Esophagus squamous epithelium (tissue), 5 donors: ENCODE data around the gene EYS. TPM values are rescaled to one million over a fixed set of nuclear protein-coding genes. Genes with fewer than 3 reads are reported as not detected.

Source experiments
- DNase-seq: peaks from one replicate; lab custom pipeline; 2025; lab: John Stamatoyannopoulos, UW
- H3K27ac ChIP-seq, 4 donors: fragments of 200-600 bp; sonication (generic); one replicate each; pipeline ENCODE4 v1.5.1; 2016 to 2019; ENCODE audit warnings: mild to moderate bottlenecking in 1 of 4
- H3K27me3 ChIP-seq, 4 donors: fragments of 200-600 bp; sonication (generic); 1 replicate in 3 of 4; 2 replicates in 1 of 4; pipeline versions ENCODE4 v1.5.1 to v1.6.0; 2017 to 2021; ENCODE audit warnings: antibody characterized with exemption in 1 of 4
- H3K36me3 ChIP-seq, 3 donors: fragments of 200-600 bp; sonication (generic); one replicate each; pipeline ENCODE4 v1.5.1; 2016 to 2019
- H3K4me1 ChIP-seq, 3 donors: fragments of 200-600 bp; sonication (generic); one replicate each; pipeline ENCODE4 v1.5.1; 2017 to 2019
- H3K4me3 ChIP-seq, 4 donors: fragments of 200-600 bp; sonication (generic); 1 replicate in 3 of 4; 2 replicates in 1 of 4; pipeline ENCODE4 v1.5.1; 2016 to 2019; ENCODE audit warnings: mild to moderate bottlenecking in 2 of 4, moderate library complexity in 1 of 4
- H3K9me3 ChIP-seq, 3 donors: fragments of 200-600 bp; sonication (generic); one replicate each; pipeline ENCODE4 v1.5.1; 2016 to 2019
- POLR2A ChIP-seq, 4 donors: fragments of 450-650 bp; IDR thresholded peaks; one replicate each; pipeline ENCODE4 v1.6.1; 2017; ENCODE audit warnings: antibody characterized with exemption in 4 of 4, mild to moderate bottlenecking in 4 of 4, moderate library complexity in 3 of 4
- WGBS, 2 donors: methylation state at CpG; one replicate each; pipeline ENCODE4 v1.1.5; 2018; 5-methylcytosine and 5-hydroxymethylcytosine counted together
- intact Hi-C: fragments of 100-400 bp; cut with DNase I; formaldehyde crosslinking; loops from one replicate; pipeline ENCODE4 v1.15.0; 2022
- total RNA-seq, 4 donors: library from RNA; depleted of rRNA; stranded (reverse); fragments of >200 nt; gene quantifications; one replicate each; pipeline ENCODE4 v1.1.0, GENCODE V29; 2016
- TF ChIP-seq, protein P1 (sequence below), 6 experiments: fragments of 450-650 bp in 4 of 6; fragments of 200-600 bp in 2 of 6; sonication (generic) in 2 of 6; IDR thresholded peaks; one replicate each; pipeline ENCODE4 v1.5.1; 2016 to 2019; ENCODE audit warnings: antibody characterized with exemption in 6 of 6, mild to moderate bottlenecking in 4 of 6, moderate library complexity in 4 of 6
- donor health status: DM: yes; HTN: yes; CAD: no.

The EYS gene
- total RNA-seq, 4 donors from 2014 or later: 0.87 TPM; not detected in 3

DNA sequence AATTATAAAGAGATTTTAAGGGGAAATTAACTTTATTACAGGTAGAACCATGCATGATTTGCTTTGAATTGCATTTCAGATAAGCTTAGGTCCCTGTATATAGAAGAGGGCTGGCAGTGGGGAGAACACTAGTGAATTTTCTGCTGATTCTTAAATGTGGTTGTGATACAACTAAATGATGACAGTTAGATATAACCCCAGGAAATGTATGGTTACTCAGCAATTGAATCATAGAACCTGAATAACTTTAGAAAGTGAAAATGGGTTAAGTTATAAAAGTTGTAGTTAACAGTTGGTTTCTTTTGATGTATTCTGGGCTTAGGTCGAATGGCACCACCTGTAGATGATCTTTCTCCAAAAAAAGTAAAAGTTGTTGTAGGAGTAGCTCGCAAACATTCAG is 2001.3 kb downstream of the EYS start:
- no peaks in the 10 kb centered on the region for H3K27me3 ChIP-seq
- H3K9me3 ChIP-seq: no peaks in the 10 kb centered on the region
- no peak overlapping the region for H3K27ac ChIP-seq
- no peak overlapping the region for H3K4me3 ChIP-seq
- intact Hi-C loops: no loop called here
- no peaks in the 10 kb centered on the region for H3K4me1 ChIP-seq
- WGBS, 2 donors: 78 to 92% methylated on average over 2 of the region's 2 CpGs
- no peak for DNase-seq
- H3K36me3 ChIP-seq: peaks cover 4 to 98% (median 10%) of the 10 kb centered on the region in 3 donors
- TF ChIP-seq, protein P1, sequence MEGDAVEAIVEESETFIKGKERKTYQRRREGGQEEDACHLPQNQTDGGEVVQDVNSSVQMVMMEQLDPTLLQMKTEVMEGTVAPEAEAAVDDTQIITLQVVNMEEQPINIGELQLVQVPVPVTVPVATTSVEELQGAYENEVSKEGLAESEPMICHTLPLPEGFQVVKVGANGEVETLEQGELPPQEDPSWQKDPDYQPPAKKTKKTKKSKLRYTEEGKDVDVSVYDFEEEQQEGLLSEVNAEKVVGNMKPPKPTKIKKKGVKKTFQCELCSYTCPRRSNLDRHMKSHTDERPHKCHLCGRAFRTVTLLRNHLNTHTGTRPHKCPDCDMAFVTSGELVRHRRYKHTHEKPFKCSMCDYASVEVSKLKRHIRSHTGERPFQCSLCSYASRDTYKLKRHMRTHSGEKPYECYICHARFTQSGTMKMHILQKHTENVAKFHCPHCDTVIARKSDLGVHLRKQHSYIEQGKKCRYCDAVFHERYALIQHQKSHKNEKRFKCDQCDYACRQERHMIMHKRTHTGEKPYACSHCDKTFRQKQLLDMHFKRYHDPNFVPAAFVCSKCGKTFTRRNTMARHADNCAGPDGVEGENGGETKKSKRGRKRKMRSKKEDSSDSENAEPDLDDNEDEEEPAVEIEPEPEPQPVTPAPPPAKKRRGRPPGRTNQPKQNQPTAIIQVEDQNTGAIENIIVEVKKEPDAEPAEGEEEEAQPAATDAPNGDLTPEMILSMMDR (IDR thresholded peaks at IDR 0.05): no peak
- no peak for TF ChIP-seq POLR2A (IDR thresholded peaks at IDR 0.05)

DNA sequence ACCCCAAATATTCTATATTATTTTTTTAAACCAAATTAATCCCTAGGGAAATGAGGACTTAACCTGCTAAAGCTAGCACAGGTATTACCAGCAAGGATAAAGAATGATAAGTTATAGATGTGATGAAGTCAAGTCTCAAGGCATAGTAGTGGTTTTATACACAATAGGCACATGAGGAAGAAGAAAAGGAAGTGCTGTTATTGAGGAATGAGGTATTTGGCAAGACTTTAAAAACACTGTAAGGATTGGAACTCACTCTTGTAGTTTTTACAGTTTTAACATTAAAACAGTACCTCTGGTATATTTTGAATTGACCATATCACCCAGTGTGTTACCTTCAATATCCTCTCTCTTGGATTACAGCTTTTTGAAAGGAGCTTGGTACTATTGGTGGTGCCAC is 2016.8 kb downstream of the EYS start:
- H3K4me3 ChIP-seq: no peak overlapping the region
- H3K9me3 ChIP-seq: no peaks in the 10 kb centered on the region
- no peaks in the 10 kb centered on the region for H3K27me3 ChIP-seq
- intact Hi-C loops: no loop called here
- no peak for TF ChIP-seq POLR2A (IDR thresholded peaks at IDR 0.05)
- TF ChIP-seq, protein P1 (IDR thresholded peaks at IDR 0.05): no peak
- no peak overlapping the region for H3K27ac ChIP-seq
- DNase-seq: no peak
- peaks cover 0 to 29% (median 0%) of the 10 kb centered on the region in 3 donors for H3K36me3 ChIP-seq
- H3K4me1 ChIP-seq: no peaks in the 10 kb centered on the region

DNA sequence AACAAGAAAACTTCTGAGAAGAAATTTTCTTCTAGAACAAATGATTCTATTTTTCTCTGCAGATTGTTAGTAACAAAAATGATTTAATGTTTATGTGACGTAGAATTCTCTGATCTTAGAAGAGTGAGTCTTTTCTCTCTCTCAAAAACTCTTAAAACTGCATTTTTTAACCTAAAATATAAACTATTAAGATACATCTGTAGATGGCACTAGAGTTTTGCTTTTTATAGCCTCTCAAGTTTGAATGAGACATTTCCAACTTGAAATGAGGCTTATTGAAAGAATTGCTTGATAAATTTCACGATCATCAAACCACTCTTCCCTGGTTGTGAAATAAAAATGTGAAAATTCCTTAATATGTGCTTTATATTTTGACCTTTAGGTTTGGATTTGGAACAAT is 2017.6 kb downstream of the EYS start:
- Histone ChIP-seq H3K27ac (no peak overlapping the region), H3K4me1 (no peaks in the 10 kb centered on the region), H3K27me3 (no peaks in the 10 kb centered on the region), H3K4me3 (no peak overlapping the region), H3K9me3 (no peaks in the 10 kb centered on the region), H3K36me3 (peaks cover 0 to 29% (median 0%) of the 10 kb centered on the region in 3 donors)
- no peak for DNase-seq
- TF ChIP-seq, protein P1 (IDR thresholded peaks at IDR 0.05): no peak
- TF ChIP-seq POLR2A (IDR thresholded peaks at IDR 0.05): no peak
- intact Hi-C loops: no loop called here
- 87 to 92% methylated on average over 2 of the region's 2 CpGs for WGBS, 2 donors

DNA sequence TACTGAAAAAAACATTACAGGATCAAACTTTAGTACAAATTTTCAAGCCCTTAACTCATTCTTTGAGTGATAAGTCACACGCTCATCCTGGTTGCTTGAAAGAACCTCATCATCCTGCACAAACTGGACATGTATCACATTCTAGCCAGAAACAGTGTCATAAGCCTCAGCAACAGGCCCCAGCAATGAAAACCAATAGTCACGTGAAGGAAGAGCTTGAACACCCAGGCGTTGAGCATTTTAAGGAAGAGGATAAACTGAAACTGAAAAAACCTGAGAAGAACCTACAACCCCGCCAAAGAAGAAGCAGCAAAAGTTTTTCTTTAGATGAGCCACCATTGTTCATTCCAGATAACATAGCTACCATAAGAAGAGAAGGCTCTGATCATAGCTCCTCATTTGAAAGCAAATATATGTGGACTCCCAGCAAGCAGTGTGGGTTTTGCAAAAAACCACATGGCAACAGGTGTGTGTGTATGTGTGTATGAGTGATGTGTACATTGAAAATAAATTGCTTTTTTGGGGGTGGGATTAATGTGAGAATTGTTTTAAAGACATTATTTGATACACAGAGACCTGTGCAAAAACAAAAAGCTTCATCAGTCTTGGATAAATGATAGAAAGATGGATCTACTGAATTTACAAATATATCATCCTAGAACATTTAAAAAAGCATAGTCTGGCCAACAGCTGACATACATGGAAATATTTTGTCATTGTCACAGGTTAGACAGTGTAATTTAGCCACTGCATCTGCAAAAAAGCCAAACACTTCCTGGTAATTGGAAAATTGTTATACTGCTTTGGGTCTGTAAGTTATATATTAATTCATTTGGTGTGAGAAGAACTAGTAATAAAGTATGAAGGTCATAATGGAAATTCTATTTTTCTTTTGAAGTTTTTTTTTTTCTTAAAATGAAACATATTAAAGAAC is 2021.3 kb downstream of the EYS start:
- Histone ChIP-seq H3K9me3 (no peaks in the 10 kb centered on the region), H3K36me3 (peaks cover 0 to 43% (median 0%) of the 10 kb centered on the region in 3 donors), H3K27ac (no peak overlapping the region), H3K4me1 (no peaks in the 10 kb centered on the region), H3K27me3 (no peaks in the 10 kb centered on the region), H3K4me3 (no peak overlapping the region)
- no peak for DNase-seq
- WGBS, 2 donors: 79 to 85% methylated on average over 4 of the region's 4 CpGs
- TF ChIP-seq POLR2A (IDR thresholded peaks at IDR 0.05): no peak
- TF ChIP-seq, protein P1 (IDR thresholded peaks at IDR 0.05): no peak
- intact Hi-C loops: no loop called here

DNA sequence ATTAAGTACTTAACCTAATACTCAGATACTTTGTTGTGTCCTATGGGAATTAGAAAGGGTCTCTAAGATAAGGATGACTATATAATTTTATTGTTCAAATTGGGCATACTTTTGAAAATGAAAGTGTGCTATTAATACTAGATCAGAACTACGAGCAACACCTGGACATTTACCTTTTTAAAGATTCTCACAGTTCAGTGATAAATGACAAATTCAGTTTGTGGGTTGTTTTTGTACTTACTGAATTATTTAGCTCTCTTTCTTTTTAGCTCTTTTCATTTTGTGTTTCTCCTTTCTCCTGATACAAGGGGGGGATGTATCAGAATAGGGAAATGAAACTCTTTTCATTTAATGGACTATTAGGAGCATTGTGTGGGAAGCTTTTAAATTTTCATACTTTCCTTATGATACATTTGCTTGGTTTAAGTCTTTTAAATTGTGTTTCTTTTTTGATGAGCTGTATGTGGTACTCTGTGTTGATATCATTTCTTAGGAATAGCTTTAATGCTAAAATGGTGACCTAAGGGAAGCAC is 2023.9 kb downstream of the EYS start:
- Histone ChIP-seq H3K4me3 (no peak overlapping the region), H3K27ac (no peak overlapping the region), H3K9me3 (no peaks in the 10 kb centered on the region), H3K27me3 (no peaks in the 10 kb centered on the region), H3K4me1 (peaks cover 0 to 4% (median 0%) of the 10 kb centered on the region in 3 donors), H3K36me3 (peaks cover 0 to 52% (median 0%) of the 10 kb centered on the region in 3 donors)
- TF ChIP-seq POLR2A (IDR thresholded peaks at IDR 0.05): no peak
- TF ChIP-seq, protein P1 (IDR thresholded peaks at IDR 0.05): no peak
- WGBS, 2 donors: 78 to 80% methylated on average over 1 of the region's 1 CpG
- DNase-seq: no peak
- intact Hi-C loops: no loop called here
